Transverse colon (tissue), 4 donors: ENCODE results near the gene ANO9. TPM values are rescaled to one million over a fixed set of nuclear protein-coding genes. Genes with fewer than 3 reads are reported as not detected.
"Not testable (repeated sequence)": the region's sequence is repeated elsewhere in the genome, so short reads cannot be mapped to it uniquely, and the experiment has no call there.

Experiments
- DNase-seq: peaks from one replicate; pipeline ENCODE4 v3.0.0-alpha.2; 2019
- H3K27ac ChIP-seq, 4 donors: fragments of 200-600 bp; sonication (generic); 2 replicates each; pipeline ENCODE4 v1.5.1; 2016 to 2018; ENCODE audit warnings: inconsistent platforms in 4 of 4
- H3K27me3 ChIP-seq: fragments of 200-600 bp; sonication (generic); 2 replicates; pipeline ENCODE4 v1.5.1; 2017; ENCODE audit warnings: inconsistent platforms
- H3K36me3 ChIP-seq, 4 donors: fragments of 200-600 bp; sonication (generic); 2 replicates each; pipeline ENCODE4 v1.5.1; 2017 to 2019; ENCODE audit warnings: inconsistent platforms in 4 of 4
- H3K4me1 ChIP-seq, 4 donors: fragments of 200-600 bp; sonication (generic); 2 replicates each; pipeline ENCODE4 v1.5.1; 2017 to 2020; ENCODE audit warnings: inconsistent platforms in 4 of 4
- H3K4me3 ChIP-seq, 4 donors: fragments of 200-600 bp; sonication (generic); 1 replicate in 1 of 4; 2 replicates in 3 of 4; pipeline versions ENCODE4 v1.5.1 to v1.6.1; 2017 to 2019; ENCODE audit warnings: inconsistent platforms in 4 of 4
- H3K9me3 ChIP-seq, 2 donors: fragments of 200-600 bp; sonication (generic); 2 replicates each; pipeline ENCODE4 v1.5.1; 2017 to 2019; ENCODE audit warnings: inconsistent platforms in 2 of 2
- EP300 ChIP-seq: sonication (generic); formaldehyde crosslinking; IDR thresholded peaks from one replicate; pipeline ENCODE4 v1.6.1; 2017; ENCODE audit warnings: antibody characterized with exemption, low read depth
- POLR2A ChIP-seq: fragments of 450-650 bp; IDR thresholded peaks from one replicate; pipeline ENCODE4 v1.6.1; 2016; ENCODE audit warnings: antibody characterized with exemption, mild to moderate bottlenecking, moderate library complexity
- POLR2AphosphoS5 ChIP-seq, 3 donors: sonication (generic); formaldehyde crosslinking; IDR thresholded peaks; one replicate each; pipeline ENCODE4 v1.6.1; 2016; ENCODE audit warnings: antibody characterized with exemption in 3 of 3
- WGBS, 2 donors: methylation state at CpG; one replicate each; pipeline ENCODE4 v1.1.5; 2018; ENCODE audit warnings: low coverage in 1 of 2; 5-methylcytosine and 5-hydroxymethylcytosine counted together
- in situ Hi-C, 4 donors: fragments of 200-750 bp; cut with MboI; loops; one replicate each; pipeline versions ENCODE4 v1.15.0 to v1.15.1; 2017; ENCODE audit warnings: low sequenced_read_pairs in 3 of 4, low pct_ligation_motif_present in 1 of 4, low pct_unique_long_range_greater_than_20kb in 1 of 4
- intact Hi-C: fragments of 100-400 bp; cut with DNase I; formaldehyde crosslinking; loops from one replicate; pipeline ENCODE4 v1.15.1; 2023; ENCODE audit warnings: low total_unique reads
- total RNA-seq, 4 donors: library from RNA; depleted of rRNA; stranded (reverse); fragments of >200 nt; gene quantifications; one replicate each; pipeline ENCODE4 v1.1.0, GENCODE V29; 2016
- TF ChIP-seq, protein P1 (sequence below), 5 experiments: fragments of 200-600 bp in 3 of 5; fragments of 450-650 bp in 2 of 5; sonication (generic) in 3 of 5; IDR thresholded peaks; 1 replicate in 2 of 5; 2 replicates in 3 of 5; pipeline ENCODE4 v1.5.1; 2016 to 2017; ENCODE audit warnings: antibody characterized with exemption in 5 of 5, inconsistent platforms in 3 of 5, mild to moderate bottlenecking in 2 of 5, moderate library complexity in 1 of 5

ANO9 gene
- total RNA-seq, 4 donors from 2014 or later = 117 to 490 (median 296) TPM

DNA sequence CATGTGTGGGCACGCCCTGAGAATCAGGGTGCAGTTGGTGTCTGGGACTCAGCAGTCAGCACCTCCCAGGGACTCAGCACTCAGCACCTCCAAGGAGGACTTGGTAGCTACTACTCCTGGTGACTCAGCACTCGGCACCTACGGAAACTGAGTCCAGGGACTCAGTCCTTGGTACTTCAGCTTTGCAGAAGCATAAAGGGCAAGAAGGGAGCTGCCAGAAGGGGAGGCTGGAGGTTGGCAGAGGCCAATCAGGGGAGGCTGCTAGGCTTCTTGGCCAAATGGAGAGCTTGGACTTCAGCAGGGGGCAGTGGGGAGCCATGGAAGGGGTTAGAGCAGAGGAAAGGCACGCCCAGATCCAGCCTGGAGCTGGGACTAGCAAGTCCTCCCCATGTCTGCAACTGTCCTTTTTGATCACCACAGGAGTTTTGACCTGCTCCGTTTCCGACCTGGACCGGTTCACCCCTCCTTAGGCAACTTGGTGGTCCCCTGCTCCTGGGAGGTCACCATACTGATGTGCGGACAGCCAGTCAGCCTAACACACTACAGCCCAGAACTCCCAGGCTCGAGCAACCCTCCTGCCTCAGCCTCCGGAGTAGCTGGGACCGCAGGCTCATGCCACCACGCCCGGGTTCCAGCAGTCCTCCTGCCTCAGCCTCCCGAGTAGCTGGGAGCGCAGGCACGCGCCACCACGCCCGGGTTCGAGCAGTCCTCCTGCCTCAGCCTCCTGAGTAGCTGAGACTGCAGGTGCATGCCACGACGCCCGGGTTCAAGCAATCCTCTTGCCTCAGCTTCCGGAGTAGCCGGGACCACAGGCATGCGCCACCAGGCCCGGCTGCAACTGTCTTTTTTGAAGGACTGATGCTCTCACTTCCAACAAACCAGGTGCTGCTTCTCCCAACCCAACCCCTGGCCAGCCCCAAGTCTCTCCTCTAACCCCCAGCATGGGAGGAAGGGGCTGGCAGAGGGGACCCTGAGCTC is 1.5 kb downstream of the ANO9 start:
- peak; percentile 66 for DNase-seq
- 84% methylated on average over 27 of the region's 27 CpGs; no CpG with 5 or more reads in 1 of the 2 donors for WGBS, 2 donors

GRCh38 chr11:439315-440064 is 2.3 kb downstream of the ANO9 start:
- Histone ChIP-seq H3K4me1 (peaks cover 0 to 31% (median 23%) of the 10 kb centered on the region in 4 donors), H3K27ac (no peak overlapping the region), H3K9me3 (no peaks in the 10 kb centered on the region), H3K4me3 (no peak overlapping the region), H3K27me3 (peaks cover 20% of the 10 kb centered on the region), H3K36me3 (no peaks in the 10 kb centered on the region)
- 87 to 100% methylated on average over 1 to 23 of the region's 23 CpGs for WGBS, 2 donors
- in situ Hi-C loops = no loop called here
- intact Hi-C loops = loop anchor here (10.0 kb wide), 1 partner anchor 65 kb away; no protein-coding TSS in a partner anchor
- no peak for DNase-seq
- no peak for TF ChIP-seq POLR2A

More for the DNA sequence above, 1.5 kb downstream of the ANO9 start:
- H3K4me3 ChIP-seq = peak overlapping the region in 2 of 4 donors; percentile 54 to 62
- no peak for TF ChIP-seq POLR2A
- TF ChIP-seq, protein P1, sequence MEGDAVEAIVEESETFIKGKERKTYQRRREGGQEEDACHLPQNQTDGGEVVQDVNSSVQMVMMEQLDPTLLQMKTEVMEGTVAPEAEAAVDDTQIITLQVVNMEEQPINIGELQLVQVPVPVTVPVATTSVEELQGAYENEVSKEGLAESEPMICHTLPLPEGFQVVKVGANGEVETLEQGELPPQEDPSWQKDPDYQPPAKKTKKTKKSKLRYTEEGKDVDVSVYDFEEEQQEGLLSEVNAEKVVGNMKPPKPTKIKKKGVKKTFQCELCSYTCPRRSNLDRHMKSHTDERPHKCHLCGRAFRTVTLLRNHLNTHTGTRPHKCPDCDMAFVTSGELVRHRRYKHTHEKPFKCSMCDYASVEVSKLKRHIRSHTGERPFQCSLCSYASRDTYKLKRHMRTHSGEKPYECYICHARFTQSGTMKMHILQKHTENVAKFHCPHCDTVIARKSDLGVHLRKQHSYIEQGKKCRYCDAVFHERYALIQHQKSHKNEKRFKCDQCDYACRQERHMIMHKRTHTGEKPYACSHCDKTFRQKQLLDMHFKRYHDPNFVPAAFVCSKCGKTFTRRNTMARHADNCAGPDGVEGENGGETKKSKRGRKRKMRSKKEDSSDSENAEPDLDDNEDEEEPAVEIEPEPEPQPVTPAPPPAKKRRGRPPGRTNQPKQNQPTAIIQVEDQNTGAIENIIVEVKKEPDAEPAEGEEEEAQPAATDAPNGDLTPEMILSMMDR (IDR thresholded peaks at IDR 0.05) = peak in 2 of 5 experiments; percentile 13 to 38
- H3K9me3 ChIP-seq = no peaks in the 10 kb centered on the region
- in situ Hi-C loops (no loop called here), intact Hi-C loops (loop anchor here (10.0 kb wide), 1 partner anchor 66 kb away; no protein-coding TSS in a partner anchor)
- H3K27me3 ChIP-seq = peaks cover 20% of the 10 kb centered on the region
- H3K4me1 ChIP-seq = peaks cover 6 to 40% (median 31%) of the 10 kb centered on the region in 4 donors
- H3K36me3 ChIP-seq = no peaks in the 10 kb centered on the region
- H3K27ac ChIP-seq = peak overlapping the region in 1 of 4 donors; percentile 86

GRCh38 chr11:438101-438844 is 3.5 kb downstream of the ANO9 start:
- in situ Hi-C loops = no loop called here
- peaks cover 20% of the 10 kb centered on the region for H3K27me3 ChIP-seq
- DNase-seq = no peak
- peaks cover 0 to 21% (median 11%) of the 10 kb centered on the region in 4 donors for H3K4me1 ChIP-seq
- H3K4me3 ChIP-seq = no peak overlapping the region
- H3K36me3 ChIP-seq = no peaks in the 10 kb centered on the region
- intact Hi-C loops = no loop called here
- no peaks in the 10 kb centered on the region for H3K9me3 ChIP-seq
- WGBS, 2 donors = 83% methylated on average over 21 of the region's 21 CpGs; no CpG with 5 or more reads in 1 of the 2 donors
- H3K27ac ChIP-seq = no peak overlapping the region
- TF ChIP-seq, protein P1 (IDR thresholded peaks at IDR 0.05) = no peak
- TF ChIP-seq POLR2A (no peak), EP300 (no peak), POLR2AphosphoS5 (IDR thresholded peaks at IDR 0.05) (no peak)

GRCh38 chr11:437228-437870 is 4.5 kb downstream of the ANO9 start:
- no peak overlapping the region for H3K4me3 ChIP-seq
- intact Hi-C loops = no loop called here
- H3K36me3 ChIP-seq = no peaks in the 10 kb centered on the region

GRCh38 chr11:434999-435740 is 6.6 kb downstream of the ANO9 start:
- H3K9me3 ChIP-seq, intact Hi-C loops, in situ Hi-C loops, H3K27me3 ChIP-seq, H3K27ac ChIP-seq, H3K36me3 ChIP-seq, H3K4me3 ChIP-seq, DNase-seq, H3K4me1 ChIP-seq: not testable (repeated sequence)
- 88% methylated on average over 1 of the region's 1 CpG; no CpG with 5 or more reads in 1 of the 2 donors for WGBS, 2 donors

More at GRCh38 chr11:437228-437870, 4.5 kb downstream of the ANO9 start:
- 90% methylated on average over 12 of the region's 17 CpGs; no CpG with 5 or more reads in 1 of the 2 donors for WGBS, 2 donors
- peaks cover 0 to 18% (median 10%) of the 10 kb centered on the region in 4 donors for H3K4me1 ChIP-seq
- in situ Hi-C loops = no loop called here
- DNase-seq = no peak
- TF ChIP-seq POLR2AphosphoS5 (IDR thresholded peaks at IDR 0.05) (no peak), EP300 (no peak), POLR2A (no peak)
- TF ChIP-seq, protein P1 (IDR thresholded peaks at IDR 0.05) = no peak
- no peak overlapping the region for H3K27ac ChIP-seq
- H3K27me3 ChIP-seq = peaks cover 13% of the 10 kb centered on the region
- no peaks in the 10 kb centered on the region for H3K9me3 ChIP-seq
